AG04450 (cell line): Measurements from ENCODE around the gene ISCA2. TPM values are rescaled to one million over a fixed set of nuclear protein-coding genes. Genes with fewer than 3 reads are reported as not detected.
"Not testable (repeated sequence)": the region's sequence is repeated elsewhere in the genome, so short reads cannot be mapped to it uniquely, and the experiment has no call there.

Experiments used
- CTCF ChIA-PET: fragments of 300-600, 350-600 bp; formaldehyde crosslinking; extraction: SDS; loops from one replicate; lab custom pipeline; 2022; ENCODE audit warnings: antibody characterized with exemption, inconsistent platforms; lab: Charles Lee
- POLR2A ChIA-PET: fragments of 350-600 bp; formaldehyde crosslinking; extraction: SDS; loops from one replicate; lab custom pipeline; 2021; ENCODE audit warnings: antibody characterized with exemption, inconsistent platforms; lab: Yijun Ruan, JAX
- DNase-seq: peaks from one replicate; pipeline ENCODE4 v3.0.0-alpha.2; 2011; ENCODE audit warnings: low read depth, low spot score
- H3K27ac ChIP-seq: one replicate; pipeline ENCODE4 v1.5.1; 2012; ENCODE audit warnings: low read depth, low read length, control low read depth
- H3K27me3 ChIP-seq: one replicate; pipeline ENCODE4 v1.6.0; 2012; ENCODE audit warnings: low read length; ENCODE audit not compliant: control insufficient read depth, insufficient read depth
- H3K4me3 ChIP-seq: 2 replicates; pipeline ENCODE4 v1.5.1; 2011; ENCODE audit warnings: mild to moderate bottlenecking, low read depth, low read length, control low read depth
- H3K9me3 ChIP-seq: 2 replicates; pipeline ENCODE4 v1.5.1; 2012; ENCODE audit warnings: low read length; ENCODE audit not compliant: control insufficient read depth, insufficient read depth
- CTCF ChIP-seq: IDR thresholded peaks from 2 replicates; pipeline ENCODE4 v1.5.1; 2011; ENCODE audit warnings: low read depth, low read length, control low read depth, inconsistent platforms
- polyA minus RNA-seq: library from RNA; depleted of rRNA, polyadenylated mRNA; stranded (reverse); fragments of >200 nt; gene quantifications from 2 replicates; pipeline ENCODE4 v1.2.3, GENCODE V29; 2011; rRNA and poly(A)+ RNA removed
- polyA plus RNA-seq: library from polyadenylated mRNA; depleted of rRNA; stranded (reverse); fragments of >200 nt; gene quantifications from 2 replicates; pipeline ENCODE4 v1.2.3, GENCODE V29; 2011; rRNA removed

Gene ISCA2
- polyA plus RNA-seq (28.2 and 45.6 TPM in 2 replicates), polyA minus RNA-seq (2.5 and 8.5 TPM in 2 replicates)

GRCh38 chr14:74493343-74494261 is at the start of gene ISCA2:
Gene ISCA2, plus strand, starts transcription at chr14:74493765. Its CDS starts 10 bp downstream, at chr14:74493775.
- peak within 1 kb of the TSS; percentile 97 for H3K4me3 ChIP-seq
- H3K27ac ChIP-seq, result peak within 1 kb of the TSS; percentile 65
- DNase-seq, result peak; percentile 98
- peaks cover 2% of the 10 kb centered on the region; the same call in 1 of the 2 replicates for H3K9me3 ChIP-seq
- ChIA-PET CTCF (interaction anchor here (0.7 to 1.7 kb wide), 4 partner anchors 8 to 119 kb away, joined by 3 to 6 read pairs (median 4); no protein-coding TSS in a partner anchor), POLR2A (interaction anchor here (0.6 to 1.0 kb wide), 5 partner anchors 39 to 123 kb away, joined by 3 to 8 read pairs (median 5); no protein-coding TSS in a partner anchor)
- no peak for TF ChIP-seq CTCF
- no peaks in the 10 kb centered on the region for H3K27me3 ChIP-seq

- TF ChIP-seq CTCF, result no peak
- Histone ChIP-seq H3K9me3 (no peaks in the 10 kb centered on the region), H3K27me3 (peaks cover 32% of the 10 kb centered on the region), H3K4me3 (no peak overlapping the region), H3K27ac (no peak overlapping the region)
- ChIA-PET POLR2A (no interaction called here), CTCF (no interaction called here)
- DNase-seq, result no peak
Measured at GRCh38 chr14:74444866-74445265, 48.7 kb upstream of the ISCA2 start.

- CTCF ChIA-PET, H3K9me3 ChIP-seq, H3K4me3 ChIP-seq, H3K27ac ChIP-seq, DNase-seq: not testable (repeated sequence)
- POLR2A ChIA-PET, result interaction anchor here (1.0 kb wide), 1 partner anchor 39 kb away, joined by 3 read pairs; the partner anchor contains the start of genes ISCA2 and NPC2
- peaks cover 11% of the 10 kb centered on the region for H3K27me3 ChIP-seq
Measured at GRCh38 chr14:74454397-74454796, 39.2 kb upstream of the ISCA2 start.

- H3K9me3 ChIP-seq, result no peaks in the 10 kb centered on the region
- no peak for TF ChIP-seq CTCF
- H3K27me3 ChIP-seq, result peaks cover 11% of the 10 kb centered on the region
- no peak overlapping the region for H3K27ac ChIP-seq
- no peak overlapping the region for H3K4me3 ChIP-seq
- ChIA-PET CTCF (interaction anchor here (0.6 to 4.8 kb wide), 2 partner anchors 22 to 94 kb away, joined by 3 to 19 read pairs; no protein-coding TSS in a partner anchor), POLR2A (no interaction called here)
- no peak for DNase-seq
Measured at GRCh38 chr14:74456684-74457564, 36.6 kb upstream of the ISCA2 start.

GRCh38 chr14:74457565-74457895 is 36.0 kb upstream of the ISCA2 start:
- no peak overlapping the region for H3K27ac ChIP-seq
- H3K9me3 ChIP-seq, result no peaks in the 10 kb centered on the region
- TF ChIP-seq CTCF, result no peak
- ChIA-PET CTCF (interaction anchor here (0.6 to 4.8 kb wide), 2 partner anchors 21 to 94 kb away, joined by 3 to 19 read pairs; no protein-coding TSS in a partner anchor), POLR2A (no interaction called here)
- H3K4me3 ChIP-seq, result no peak overlapping the region
- peaks cover 10% of the 10 kb centered on the region for H3K27me3 ChIP-seq
- DNase-seq, result no peak
